ENCODE measurements around the gene TMEM203. TPM values are rescaled to one million over a fixed set of nuclear protein-coding genes. Genes with fewer than 3 reads are reported as not detected.

The TMEM203 gene
- total and polyA plus RNA-seq, 2 of the 13 experiments (the other 11 are each of a cell fraction or from before 2014, with no cell fraction given) = 23.4 to 36.7 TPM

GRCh38 chr9:137217276-137218211 lies 12.1 kb upstream of the TMEM203 start (continued):
- peak; percentile 65; the same call in 1 of the 2 replicates for TF ChIP-seq NFKB2 (CRISPR knock-in tag; IDR thresholded peaks at IDR 0.05; ENCODE audit: borderline replicate concordance)
- no peak for TF ChIP-seq FOXP1 (IDR thresholded peaks at IDR 0.05)
- TF ChIP-seq FOXP1 (CRISPR knock-in tag; IDR thresholded peaks at IDR 0.05) = no peak
- TF ChIP-seq TEAD3 (CRISPR knock-in tag; optimal IDR thresholded peaks at IDR 0.05; ENCODE audit: borderline replicate concordance) = peak; percentile 55
- TF ChIP-seq ZNF513 (CRISPR knock-in tag; conservative IDR thresholded peaks at IDR 0.05) = no peak
- no peak; the same call in 1 of the 2 replicates for TF ChIP-seq ZNF451 (CRISPR knock-in tag; IDR thresholded peaks at IDR 0.05)
- no peak for TF ChIP-seq BHLHE40 (IDR thresholded peaks at IDR 0.05; ENCODE audit: low read length)
- peak; percentile 73; the same call in 1 of the 2 replicates for TF ChIP-seq ZNF337 (CRISPR knock-in tag; IDR thresholded peaks at IDR 0.05; ENCODE audit: borderline replicate concordance, low read depth)
- TF ChIP-seq DRAP1 (CRISPR knock-in tag; IDR thresholded peaks at IDR 0.05) = peak; percentile 91
- no peak for TF ChIP-seq ZNF850 (CRISPR knock-in tag; conservative IDR thresholded peaks at IDR 0.05)
- no peak for TF ChIP-seq NKX3-1 (CRISPR knock-in tag; IDR thresholded peaks at IDR 0.05)
- no peak for TF ChIP-seq PBX2 (CRISPR knock-in tag; IDR thresholded peaks at IDR 0.05)
- peak; percentile 35; the same call in 1 of the 2 replicates for TF ChIP-seq GATAD2A (CRISPR knock-in tag; IDR thresholded peaks at IDR 0.05)
- no peak for TF ChIP-seq ZNF256 (CRISPR knock-in tag; conservative IDR thresholded peaks at IDR 0.05)
- peak; percentile 78; the same call in 1 of the 2 replicates for TF ChIP-seq ARNT2 (CRISPR knock-in tag; IDR thresholded peaks at IDR 0.05; ENCODE audit: low read depth)
- TF ChIP-seq FIP1L1 (IDR thresholded peaks at IDR 0.05; ENCODE audit: borderline replicate concordance, insufficient read depth, low read depth, low read length) = no peak
- no peak for TF ChIP-seq ZNF354B (CRISPR knock-in tag; IDR thresholded peaks at IDR 0.05)
- TF ChIP-seq GATAD1 (CRISPR knock-in tag; IDR thresholded peaks at IDR 0.05) = peak; percentile 74
- peak; percentile 65 for TF ChIP-seq ARNTL (CRISPR knock-in tag; IDR thresholded peaks at IDR 0.05)
- TF ChIP-seq BCL3 (CRISPR knock-in tag; IDR thresholded peaks at IDR 0.05) = no peak; the same call in 1 of the 2 replicates
- no peak; the same call in 1 of the 2 replicates for TF ChIP-seq ZNF276 (CRISPR knock-in tag; IDR thresholded peaks at IDR 0.05; ENCODE audit: low read depth)
- no peak for TF ChIP-seq EP300 (IDR thresholded peaks at IDR 0.05; ENCODE audit: low read depth in 2 of 2, low read length in 2 of 2)
- no peak for TF ChIP-seq EP300 (CRISPR knock-in tag; IDR thresholded peaks at IDR 0.05; ENCODE audit: borderline replicate concordance)
